Measurements from ENCODE around the gene ARHGAP8. TPM values are rescaled to one million over a fixed set of nuclear protein-coding genes. Genes with fewer than 3 reads are reported as not detected.
"Not testable (repeated sequence)": the region's sequence is repeated elsewhere in the genome, so short reads cannot be mapped to it uniquely, and the experiment has no call there.

The ARHGAP8 gene
- total RNA-seq, 1 experiment from 2014 or later = not detected

DNA sequence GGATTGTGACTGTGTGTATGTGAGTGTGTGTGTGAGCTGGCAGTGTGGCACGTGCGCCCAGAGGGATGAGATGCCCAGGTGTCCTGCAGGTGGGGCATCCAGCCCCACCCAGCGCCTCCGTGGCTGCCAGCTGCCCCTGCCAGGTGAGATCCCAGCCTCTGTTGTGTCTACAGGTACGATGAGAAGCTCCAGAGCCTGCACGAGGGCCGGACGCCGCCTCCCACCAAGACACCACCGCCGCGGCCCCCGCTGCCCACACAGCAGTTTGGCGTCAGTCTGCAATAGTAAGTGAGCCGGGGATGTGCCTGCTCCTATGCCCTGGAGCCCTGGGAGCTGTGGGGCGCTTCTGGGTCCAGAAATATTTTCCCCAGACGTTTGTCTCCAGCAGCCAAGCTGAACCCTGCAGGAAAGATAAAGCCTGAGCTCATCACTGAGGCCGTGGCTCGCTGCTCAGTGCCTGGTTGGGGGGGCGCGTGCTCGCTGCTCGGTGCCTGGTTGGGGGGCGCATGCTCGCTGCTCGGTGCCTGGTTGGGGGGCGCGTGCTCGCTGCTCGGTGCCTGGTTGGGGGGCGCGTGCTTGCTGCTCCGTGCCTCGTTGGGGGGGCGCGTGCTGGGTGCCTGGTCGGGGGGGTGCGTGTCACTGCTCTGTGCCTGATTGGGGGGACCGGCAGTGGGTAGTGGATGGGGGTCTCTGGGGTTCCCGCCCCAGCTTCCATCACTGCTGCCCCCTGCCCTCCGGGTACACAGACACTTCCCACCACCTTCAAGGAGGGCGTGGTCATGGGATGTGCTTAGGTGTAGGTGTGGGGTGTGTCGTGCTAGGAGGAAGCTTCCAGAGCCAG, 73.2 kb downstream of the ARHGAP8 start:
- no peak for DNase-seq (ENCODE audit: low spot score)

GRCh38 chr22:44827666-44828190, 75.4 kb downstream of the ARHGAP8 start:
- no peak for DNase-seq (ENCODE audit: low spot score)

- no peak for DNase-seq (ENCODE audit: low spot score)
Observed at GRCh38 chr22:44828193-44828592, 75.8 kb downstream of the ARHGAP8 start.

DNA sequence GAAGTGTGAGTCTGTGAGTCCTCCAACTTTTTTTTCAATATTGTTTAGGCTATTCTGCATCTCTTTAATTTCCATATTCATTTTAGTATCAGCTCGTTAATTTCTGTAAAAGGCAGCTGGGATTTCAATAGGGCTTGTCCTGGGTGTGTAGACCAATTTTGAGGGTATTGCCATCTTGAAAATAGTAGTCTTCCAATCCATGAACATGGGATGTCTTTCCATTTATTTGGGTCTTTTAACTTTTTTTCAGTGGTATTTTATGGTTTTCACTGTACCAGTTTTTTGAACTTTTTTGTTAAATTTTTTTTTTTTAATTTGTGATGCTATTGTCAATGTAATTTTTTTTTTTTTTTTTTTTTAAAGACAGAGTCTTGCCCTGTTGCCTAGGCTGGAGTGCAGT, 79.5 kb downstream of the ARHGAP8 start:
- DNase-seq (ENCODE audit: low spot score) = no peak

GRCh38 chr22:44834065-44834464, 81.7 kb downstream of the ARHGAP8 start:
- no peak for DNase-seq (ENCODE audit: low spot score)

- DNase-seq (ENCODE audit: low spot score) = no peak
Observed at GRCh38 chr22:44837481-44837880, 85.1 kb downstream of the ARHGAP8 start.

- no peak for DNase-seq (ENCODE audit: low spot score)
Observed at GRCh38 chr22:44838316-44839016, 86.1 kb downstream of the ARHGAP8 start.

- DNase-seq (ENCODE audit: low spot score) = no peak
Observed at GRCh38 chr22:44839061-44839460, 86.7 kb downstream of the ARHGAP8 start.

DNA sequence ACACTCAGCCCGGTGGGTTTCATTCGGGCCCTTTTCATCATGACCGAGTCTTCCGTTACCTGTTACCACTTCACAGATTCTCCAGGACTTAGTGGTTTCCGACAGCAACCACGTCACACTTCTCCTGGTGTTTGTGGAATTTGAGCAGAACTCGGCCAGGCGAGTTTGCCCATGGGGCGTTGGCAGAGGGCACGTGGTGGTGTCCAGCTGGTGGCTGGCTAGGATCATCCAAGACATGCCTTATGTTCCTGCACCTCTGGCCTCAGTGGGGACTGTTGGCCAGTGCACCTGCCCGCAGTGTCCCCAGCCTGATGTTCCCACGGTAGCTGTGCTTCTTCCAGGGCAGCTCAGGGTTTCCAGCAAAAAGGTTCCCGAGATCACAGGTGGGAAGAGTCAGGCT, 87.3 kb downstream of the ARHGAP8 start:
- DNase-seq (ENCODE audit: low spot score) = no peak

DNA sequence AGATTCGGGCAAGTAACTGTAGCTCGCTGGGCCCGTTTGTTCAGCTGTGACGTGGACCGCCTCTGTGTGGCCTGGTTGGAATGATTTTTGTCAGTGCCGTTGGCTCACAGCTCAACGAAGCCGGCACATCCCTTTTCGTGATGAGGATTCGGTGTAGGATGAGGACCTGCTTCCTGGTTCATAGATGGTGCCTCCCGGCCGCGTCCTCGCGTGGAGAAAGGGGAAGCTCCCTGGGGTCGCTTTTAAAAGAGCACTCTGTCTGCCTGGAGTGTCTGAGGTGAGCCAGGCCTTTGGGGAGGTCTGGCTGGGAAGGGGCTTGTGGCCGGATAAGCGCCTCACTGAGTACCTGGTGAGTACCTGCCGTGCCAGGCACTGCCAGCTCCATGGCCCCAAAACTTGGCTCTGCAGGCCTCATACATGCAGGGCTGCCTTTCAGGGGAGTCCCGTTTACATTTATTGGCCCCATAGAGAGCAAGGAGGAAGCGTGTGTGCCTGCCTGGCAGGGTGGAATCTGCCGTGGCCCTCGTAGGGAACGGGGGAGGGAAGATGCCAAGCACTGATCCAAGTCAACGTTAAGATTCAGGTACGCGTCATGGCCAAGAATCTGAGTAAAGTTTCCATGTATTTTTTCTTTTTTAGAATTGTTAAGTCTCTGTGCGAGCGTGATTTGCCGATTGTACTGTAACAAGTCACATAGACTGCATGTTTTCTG, 88.4 kb downstream of the ARHGAP8 start:
- DNase-seq (ENCODE audit: low spot score) = no peak

GRCh38 chr22:44842417-44842816, 90.0 kb downstream of the ARHGAP8 start:
- DNase-seq (ENCODE audit: low spot score) = no peak

DNA sequence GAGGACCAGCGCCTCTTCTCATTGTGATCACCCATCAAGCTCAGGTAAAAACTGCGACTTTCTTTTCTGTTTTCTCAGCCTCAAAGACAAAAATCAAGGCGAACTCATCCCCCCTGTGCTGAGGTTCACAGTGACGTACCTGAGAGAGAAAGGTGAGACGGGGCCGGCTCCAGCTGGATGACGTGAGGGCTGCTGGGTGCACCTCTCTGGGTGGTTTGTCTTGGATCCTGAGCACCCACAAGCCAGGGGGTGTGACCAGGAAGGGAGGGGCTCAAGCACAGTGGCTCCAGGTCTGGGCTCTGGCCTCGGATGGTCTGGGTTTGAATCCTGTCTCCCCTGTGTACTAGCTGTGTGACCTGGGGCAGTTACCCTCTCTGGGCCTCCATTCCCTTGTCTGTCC, 92.8 kb downstream of the ARHGAP8 start:
- DNase-seq (ENCODE audit: low spot score) = no peak

DNA sequence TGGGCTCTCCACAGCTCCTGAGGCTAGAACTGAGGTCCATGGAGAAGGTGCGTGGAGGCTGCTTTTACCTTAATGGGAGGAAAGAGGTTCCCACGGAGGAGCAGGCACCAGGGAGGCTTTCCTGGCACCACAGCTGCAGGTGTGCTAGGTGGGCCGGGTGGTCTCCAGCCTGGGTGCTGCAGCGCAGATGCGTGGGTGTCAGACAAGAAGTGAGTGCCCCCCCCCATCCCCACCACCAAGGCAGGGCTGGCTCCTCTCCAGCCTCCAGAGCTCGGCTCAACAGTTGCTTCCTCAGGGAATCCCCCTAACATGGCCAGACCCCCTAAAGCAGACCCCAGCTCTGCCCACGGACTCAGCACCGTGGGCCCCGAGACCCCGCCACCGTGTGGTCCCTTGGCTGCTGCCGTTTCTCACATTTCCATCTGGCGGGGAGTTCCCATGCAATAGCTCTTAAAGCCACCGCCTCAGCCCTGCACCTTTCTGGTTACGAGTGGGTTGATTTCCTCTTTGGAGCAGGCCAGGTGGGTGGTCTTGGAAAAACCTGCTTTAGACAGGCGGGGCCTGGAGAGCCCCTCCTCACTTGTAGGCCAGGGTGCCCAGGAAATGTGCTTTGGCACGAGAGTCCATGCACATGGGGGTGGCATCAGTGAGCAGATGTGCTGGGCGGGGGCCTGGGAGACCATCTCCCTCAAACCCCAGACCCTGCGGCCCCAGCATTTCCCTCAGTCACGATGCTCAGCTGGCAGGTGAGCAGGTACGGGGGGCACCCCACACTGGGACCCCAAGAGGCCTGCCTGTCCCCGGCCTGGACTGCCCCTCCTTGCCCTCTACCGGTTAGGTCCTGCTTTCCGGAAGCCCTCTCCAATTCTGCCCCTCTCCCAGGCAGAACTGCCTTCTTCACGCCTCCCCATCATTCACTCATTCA, 93.7 kb downstream of the ARHGAP8 start:
- no peak for DNase-seq (ENCODE audit: low spot score)

DNA sequence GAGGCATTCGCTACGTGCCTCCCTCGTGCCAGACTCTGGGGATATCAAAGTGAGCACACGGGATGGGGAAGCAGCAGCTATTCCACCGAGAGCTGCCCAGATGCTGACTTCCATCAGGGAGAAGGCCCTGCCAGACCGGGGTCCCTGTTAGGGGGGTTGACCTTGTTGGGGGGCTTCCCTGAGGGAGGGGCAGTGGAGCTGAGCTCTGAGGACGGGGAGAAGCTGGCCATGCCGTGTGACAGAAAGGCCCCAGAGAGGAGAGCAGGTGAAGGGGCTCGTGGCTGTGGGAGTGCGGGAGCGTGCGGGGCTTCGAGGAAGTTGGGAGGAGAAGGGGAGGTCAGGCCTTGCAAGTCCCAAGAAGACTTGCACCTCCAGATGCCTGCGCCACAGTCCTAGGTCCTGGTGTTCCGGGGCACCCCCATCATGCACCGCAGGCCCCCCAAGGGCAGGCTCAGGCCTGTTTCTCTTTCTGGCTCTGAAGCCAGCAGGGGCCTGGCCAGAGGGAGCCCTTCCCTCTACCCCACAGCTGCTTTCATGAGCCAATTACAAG, 94.4 kb downstream of the ARHGAP8 start:
- no peak for DNase-seq (ENCODE audit: low spot score)

GRCh38 chr22:44847380-44847779, 95.0 kb downstream of the ARHGAP8 start:
- no peak for DNase-seq (ENCODE audit: low spot score)

DNA sequence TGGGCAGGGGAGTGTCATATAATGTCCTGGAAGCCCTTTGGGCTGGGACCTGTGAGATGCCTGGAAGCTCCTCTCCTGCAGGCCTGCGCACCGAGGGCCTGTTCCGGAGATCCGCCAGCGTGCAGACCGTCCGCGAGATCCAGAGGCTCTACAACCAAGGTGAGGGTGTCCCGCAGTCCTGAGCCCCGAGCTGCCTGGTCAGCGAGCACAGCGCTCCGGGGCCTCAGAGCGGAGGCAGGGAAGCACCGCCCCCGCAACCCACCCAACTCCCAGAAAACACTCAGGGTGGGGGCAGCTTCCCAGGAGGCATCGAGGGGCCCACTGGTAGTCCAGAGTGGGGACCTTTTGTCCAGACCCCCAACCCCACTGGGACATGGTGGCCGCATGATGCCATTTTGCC, 95.5 kb downstream of the ARHGAP8 start:
- no peak for DNase-seq (ENCODE audit: low spot score)

- DNase-seq (ENCODE audit: low spot score) = no peak
Observed at GRCh38 chr22:44848296-44848741, 95.9 kb downstream of the ARHGAP8 start.

GRCh38 chr22:44848791-44849420, 96.5 kb downstream of the ARHGAP8 start:
- DNase-seq (ENCODE audit: low spot score) = no peak

- DNase-seq (ENCODE audit: low spot score) = no peak
Observed at GRCh38 chr22:44850946-44851345, 98.6 kb downstream of the ARHGAP8 start.

- not testable (repeated sequence) for DNase-seq (ENCODE audit: low spot score)
Observed at GRCh38 chr22:44854641-44855040, 102.3 kb downstream of the ARHGAP8 start.

Measured in H4 (cell line).